Peyer's patch (tissue), 4 donors: ENCODE results near the gene CMPK2. TPM values are rescaled to one million over a fixed set of nuclear protein-coding genes. Genes with fewer than 3 reads are reported as not detected.

Experiments
- DNase-seq, 3 donors: peaks; one replicate each; pipeline ENCODE4 v3.0.0-alpha.2; 2017 to 2019
- H3K27ac ChIP-seq, 4 donors: fragments of 200-600 bp; sonication (generic); one replicate each; pipeline ENCODE4 v1.5.1; 2016 to 2019
- H3K27me3 ChIP-seq, 2 donors: fragments of 200-600 bp; sonication (generic); one replicate each; pipeline ENCODE4 v1.5.1; 2019
- H3K36me3 ChIP-seq, 3 donors: fragments of 200-600 bp; sonication (generic); one replicate each; pipeline ENCODE4 v1.5.1; 2016 to 2019
- H3K4me1 ChIP-seq, 4 donors: fragments of 200-600 bp; sonication (generic); one replicate each; pipeline ENCODE4 v1.5.1; 2016 to 2019
- H3K4me3 ChIP-seq, 4 donors: fragments of 200-600 bp; sonication (generic); 1 replicate in 3 of 4; 2 replicates in 1 of 4; pipeline ENCODE4 v1.5.1; 2016 to 2019; ENCODE audit warnings: mild to moderate bottlenecking in 1 of 4
- H3K9me3 ChIP-seq, 4 donors: fragments of 200-600 bp; sonication (generic); one replicate each; pipeline ENCODE4 v1.5.1; 2016 to 2019; ENCODE audit warnings: mild to moderate bottlenecking in 1 of 4
- CTCF ChIP-seq, 6 experiments: fragments of 450-650 bp in 4 of 6; fragments of 200-600 bp in 2 of 6; sonication (generic) in 1 of 6; IDR thresholded peaks; one replicate each; pipeline ENCODE4 v1.5.1; 2017 to 2019; ENCODE audit warnings: antibody characterized with exemption in 6 of 6, mild to moderate bottlenecking in 3 of 6, moderate library complexity in 1 of 6
- POLR2A ChIP-seq, 2 donors: fragments of 450-650 bp; IDR thresholded peaks; one replicate each; pipeline ENCODE4 v1.5.1; 2017; ENCODE audit warnings: antibody characterized with exemption in 2 of 2, mild to moderate bottlenecking in 2 of 2, moderate library complexity in 2 of 2
- total RNA-seq, 4 donors: library from RNA; depleted of rRNA; stranded (reverse); fragments of >200 nt; gene quantifications; one replicate each; pipeline ENCODE4 v1.1.0, GENCODE V29; 2016

Gene CMPK2
- total RNA-seq, 4 donors from 2014 or later: 7.4 to 13.2 (median 11.4) TPM

- Histone ChIP-seq H3K4me3 (no peak overlapping the region), H3K36me3 (no peaks in the 10 kb centered on the region), H3K9me3 (no peaks in the 10 kb centered on the region), H3K4me1 (no peaks in the 10 kb centered on the region), H3K27ac (no peak overlapping the region), H3K27me3 (no peaks in the 10 kb centered on the region)
- no peak for DNase-seq
- no peak for TF ChIP-seq POLR2A (IDR thresholded peaks at IDR 0.05)
- TF ChIP-seq CTCF (IDR thresholded peaks at IDR 0.05): no peak
These were observed 47.7 kb downstream of the CMPK2 start for GRCh38 chr2:6818012-6818411.

GRCh38 chr2:6814869-6815268, 50.8 kb downstream of the CMPK2 start:
- DNase-seq: no peak
- no peak overlapping the region for H3K27ac ChIP-seq
- H3K27me3 ChIP-seq: no peaks in the 10 kb centered on the region
- no peaks in the 10 kb centered on the region for H3K36me3 ChIP-seq
- no peaks in the 10 kb centered on the region for H3K9me3 ChIP-seq
- no peaks in the 10 kb centered on the region for H3K4me1 ChIP-seq
- TF ChIP-seq CTCF (IDR thresholded peaks at IDR 0.05) (no peak), POLR2A (IDR thresholded peaks at IDR 0.05) (no peak)
- no peak overlapping the region for H3K4me3 ChIP-seq

- Histone ChIP-seq H3K27ac (no peak overlapping the region), H3K36me3 (no peaks in the 10 kb centered on the region), H3K27me3 (no peaks in the 10 kb centered on the region), H3K4me3 (no peak overlapping the region), H3K9me3 (no peaks in the 10 kb centered on the region), H3K4me1 (no peaks in the 10 kb centered on the region)
- no peak for DNase-seq
- TF ChIP-seq POLR2A (IDR thresholded peaks at IDR 0.05) (no peak), CTCF (IDR thresholded peaks at IDR 0.05) (no peak)
These were observed 51.4 kb downstream of the CMPK2 start for GRCh38 chr2:6814312-6814711.

GRCh38 chr2:6813573-6813972, 52.1 kb downstream of the CMPK2 start:
- H3K4me1 ChIP-seq: no peaks in the 10 kb centered on the region
- no peak for DNase-seq
- TF ChIP-seq POLR2A (IDR thresholded peaks at IDR 0.05) (no peak), CTCF (IDR thresholded peaks at IDR 0.05) (no peak)
- H3K36me3 ChIP-seq: no peaks in the 10 kb centered on the region
- no peak overlapping the region for H3K27ac ChIP-seq
- H3K27me3 ChIP-seq: no peaks in the 10 kb centered on the region
- H3K4me3 ChIP-seq: no peak overlapping the region
- no peaks in the 10 kb centered on the region for H3K9me3 ChIP-seq

GRCh38 chr2:6812857-6813530, 52.7 kb downstream of the CMPK2 start:
- TF ChIP-seq CTCF (IDR thresholded peaks at IDR 0.05) (no peak), POLR2A (IDR thresholded peaks at IDR 0.05) (no peak)
- Histone ChIP-seq H3K9me3 (no peaks in the 10 kb centered on the region), H3K27ac (no peak overlapping the region), H3K36me3 (no peaks in the 10 kb centered on the region), H3K4me3 (no peak overlapping the region), H3K27me3 (no peaks in the 10 kb centered on the region), H3K4me1 (no peaks in the 10 kb centered on the region)
- DNase-seq: no peak

- no peaks in the 10 kb centered on the region for H3K9me3 ChIP-seq
- H3K27ac ChIP-seq: no peak overlapping the region
- H3K27me3 ChIP-seq: no peaks in the 10 kb centered on the region
- no peak for DNase-seq
- H3K4me1 ChIP-seq: no peaks in the 10 kb centered on the region
- no peaks in the 10 kb centered on the region for H3K36me3 ChIP-seq
- no peak overlapping the region for H3K4me3 ChIP-seq
- no peak for TF ChIP-seq POLR2A (IDR thresholded peaks at IDR 0.05)
- TF ChIP-seq CTCF (IDR thresholded peaks at IDR 0.05): no peak
These were observed 54.7 kb downstream of the CMPK2 start for GRCh38 chr2:6810961-6811360.
